ENCODE data around the gene BCL11B. TPM values are rescaled to one million over a fixed set of nuclear protein-coding genes. Genes with fewer than 3 reads are reported as not detected.

The BCL11B gene
- total RNA-seq, 1 donor from 2014 or later: 1.0 TPM

- no peak for TF ChIP-seq CTCF (IDR thresholded peaks at IDR 0.05; ENCODE audit: unreplicated experiment)
- DNase-seq (ENCODE audit: low spot score): no peak
- peak overlapping the region; percentile 78 for H3K27ac Mint-ChIP-seq (ENCODE audit: unreplicated experiment)
- peaks cover 4% of the 10 kb centered on the region for H3K36me3 Mint-ChIP-seq (ENCODE audit: low read depth, unreplicated experiment)
- H3K27me3 Mint-ChIP-seq (ENCODE audit: unreplicated experiment): peaks cover 1% of the 10 kb centered on the region
- peaks cover 4% of the 10 kb centered on the region for H3K4me1 Mint-ChIP-seq (ENCODE audit: unreplicated experiment)
- H3K4me3 Mint-ChIP-seq (ENCODE audit: unreplicated experiment): no peak overlapping the region
- H3K9me3 Mint-ChIP-seq (ENCODE audit: unreplicated experiment): no peaks in the 10 kb centered on the region
These were observed 46.9 kb upstream of the BCL11B start for GRCh38 chr14:99318959-99319295.

GRCh38 chr14:99318091-99318958 lies 46.3 kb upstream of the BCL11B start:
- H3K27ac Mint-ChIP-seq (ENCODE audit: unreplicated experiment): no peak overlapping the region
- TF ChIP-seq CTCF (IDR thresholded peaks at IDR 0.05; ENCODE audit: unreplicated experiment): no peak
- peaks cover 4% of the 10 kb centered on the region for H3K4me1 Mint-ChIP-seq (ENCODE audit: unreplicated experiment)
- H3K36me3 Mint-ChIP-seq (ENCODE audit: low read depth, unreplicated experiment): peaks cover 4% of the 10 kb centered on the region
- peaks cover 1% of the 10 kb centered on the region for H3K27me3 Mint-ChIP-seq (ENCODE audit: unreplicated experiment)
- H3K4me3 Mint-ChIP-seq (ENCODE audit: unreplicated experiment): no peak overlapping the region
- no peak for DNase-seq (ENCODE audit: low spot score)
- H3K9me3 Mint-ChIP-seq (ENCODE audit: unreplicated experiment): no peaks in the 10 kb centered on the region

- no peak for TF ChIP-seq CTCF (IDR thresholded peaks at IDR 0.05; ENCODE audit: unreplicated experiment)
- peaks cover 4% of the 10 kb centered on the region for H3K4me1 Mint-ChIP-seq (ENCODE audit: unreplicated experiment)
- no peak for DNase-seq (ENCODE audit: low spot score)
- no peak overlapping the region for H3K4me3 Mint-ChIP-seq (ENCODE audit: unreplicated experiment)
- peaks cover 1% of the 10 kb centered on the region for H3K27me3 Mint-ChIP-seq (ENCODE audit: unreplicated experiment)
- H3K9me3 Mint-ChIP-seq (ENCODE audit: unreplicated experiment): no peaks in the 10 kb centered on the region
- no peak overlapping the region for H3K27ac Mint-ChIP-seq (ENCODE audit: unreplicated experiment)
- peaks cover 4% of the 10 kb centered on the region for H3K36me3 Mint-ChIP-seq (ENCODE audit: low read depth, unreplicated experiment)
These were observed 45.5 kb upstream of the BCL11B start for GRCh38 chr14:99317231-99318090.

GRCh38 chr14:99316281-99317163 lies 44.5 kb upstream of the BCL11B start:
- Mint-ChIP-seq H3K36me3 (ENCODE audit: low read depth, unreplicated experiment) (peaks cover 4% of the 10 kb centered on the region), H3K9me3 (ENCODE audit: unreplicated experiment) (no peaks in the 10 kb centered on the region), H3K27me3 (ENCODE audit: unreplicated experiment) (peaks cover 1% of the 10 kb centered on the region), H3K4me3 (ENCODE audit: unreplicated experiment) (no peak overlapping the region), H3K27ac (ENCODE audit: unreplicated experiment) (no peak overlapping the region), H3K4me1 (ENCODE audit: unreplicated experiment) (peaks cover 4% of the 10 kb centered on the region)
- DNase-seq (ENCODE audit: low spot score): no peak
- no peak for TF ChIP-seq CTCF (IDR thresholded peaks at IDR 0.05; ENCODE audit: unreplicated experiment)

Measured in endothelial cell (in vitro differentiated cells).